Erythroblast (primary cell): Measurements from ENCODE around the gene NENF.
"Not testable (repeated sequence)": the region's sequence is repeated elsewhere in the genome, so short reads cannot be mapped to it uniquely, and the experiment has no call there.

Experiments
- GATA1 ChIP-seq: IDR thresholded peaks from 2 replicates; pipeline ENCODE4 v1.6.1; 2011; ENCODE audit warnings: low read depth, mild to moderate bottlenecking, control low read depth, low read length, moderate library complexity
- POLR2A ChIP-seq: IDR thresholded peaks from 2 replicates; pipeline ENCODE4 v1.6.1; 2011; ENCODE audit warnings: mild to moderate bottlenecking, low read length

DNA sequence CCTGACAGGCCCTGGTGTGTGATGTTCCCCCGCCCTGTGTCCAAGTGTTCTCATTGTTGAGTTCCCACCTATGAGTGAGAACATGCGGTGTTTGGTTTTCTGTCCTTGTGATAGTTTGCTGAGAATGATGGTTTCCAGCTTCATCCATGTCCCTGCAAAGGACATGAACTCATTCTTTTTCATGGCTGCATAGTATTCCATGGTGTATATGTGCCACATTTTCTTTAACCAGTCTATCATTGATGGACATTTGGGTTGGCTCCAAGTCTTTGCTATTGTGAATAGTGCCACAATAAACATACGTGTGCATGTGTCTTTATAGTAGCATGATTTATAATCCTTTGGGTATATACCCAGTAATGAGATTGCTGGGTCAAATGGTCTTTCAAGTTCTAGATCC, 43.1 kb downstream of the NENF start:
- not testable (repeated sequence) for TF ChIP-seq POLR2A, GATA1
